ENCODE results near the gene PRSS57. TPM values are rescaled to one million over a fixed set of nuclear protein-coding genes. Genes with fewer than 3 reads are reported as not detected.

PRSS57 gene
- total RNA-seq, 1 donor: not detected

- Histone ChIP-seq H3K4me3 (ENCODE audit: insufficient read depth, low read length) (peak overlapping the region; percentile 55), H3K9me3 (ENCODE audit: low read depth, low read length) (no peaks in the 10 kb centered on the region), H4K20me1 (ENCODE audit: insufficient read depth, low read length) (peaks cover 3% of the 10 kb centered on the region), H3K27me3 (ENCODE audit: insufficient read depth, low read length) (no peaks in the 10 kb centered on the region), H3K4me2 (ENCODE audit: insufficient read depth, low read length) (peak overlapping the region; percentile 53), H3K4me1 (ENCODE audit: insufficient read depth, low read length) (peaks cover 4% of the 10 kb centered on the region), H3K36me3 (ENCODE audit: insufficient read depth, low read length) (no peaks in the 10 kb centered on the region), H3K27ac (ENCODE audit: low read depth, low read length) (no peak overlapping the region), H3K79me2 (ENCODE audit: insufficient read depth, low read length) (no peaks in the 10 kb centered on the region), H2AFZ (ENCODE audit: low read length) (no peak overlapping the region)
- TF ChIP-seq, protein P1, sequence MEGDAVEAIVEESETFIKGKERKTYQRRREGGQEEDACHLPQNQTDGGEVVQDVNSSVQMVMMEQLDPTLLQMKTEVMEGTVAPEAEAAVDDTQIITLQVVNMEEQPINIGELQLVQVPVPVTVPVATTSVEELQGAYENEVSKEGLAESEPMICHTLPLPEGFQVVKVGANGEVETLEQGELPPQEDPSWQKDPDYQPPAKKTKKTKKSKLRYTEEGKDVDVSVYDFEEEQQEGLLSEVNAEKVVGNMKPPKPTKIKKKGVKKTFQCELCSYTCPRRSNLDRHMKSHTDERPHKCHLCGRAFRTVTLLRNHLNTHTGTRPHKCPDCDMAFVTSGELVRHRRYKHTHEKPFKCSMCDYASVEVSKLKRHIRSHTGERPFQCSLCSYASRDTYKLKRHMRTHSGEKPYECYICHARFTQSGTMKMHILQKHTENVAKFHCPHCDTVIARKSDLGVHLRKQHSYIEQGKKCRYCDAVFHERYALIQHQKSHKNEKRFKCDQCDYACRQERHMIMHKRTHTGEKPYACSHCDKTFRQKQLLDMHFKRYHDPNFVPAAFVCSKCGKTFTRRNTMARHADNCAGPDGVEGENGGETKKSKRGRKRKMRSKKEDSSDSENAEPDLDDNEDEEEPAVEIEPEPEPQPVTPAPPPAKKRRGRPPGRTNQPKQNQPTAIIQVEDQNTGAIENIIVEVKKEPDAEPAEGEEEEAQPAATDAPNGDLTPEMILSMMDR (IDR thresholded peaks at IDR 0.05; ENCODE audit: extremely low read depth, low read depth, low read length): no peak
- no peak for DNase-seq (ENCODE audit: insufficient read length, low spot score, missing footprints)
Measured at GRCh38 chr19:640161-640558, 55.1 kb downstream of the PRSS57 start.

- DNase-seq (ENCODE audit: insufficient read length, low spot score, missing footprints): peak; percentile 100
- Histone ChIP-seq H3K27ac (ENCODE audit: low read depth, low read length) (no peak within 1 kb of the TSS), H3K4me3 (ENCODE audit: insufficient read depth, low read length) (peak within 1 kb of the TSS; percentile 67), H3K27me3 (ENCODE audit: insufficient read depth, low read length) (no peaks in the 10 kb centered on the region), H3K36me3 (ENCODE audit: insufficient read depth, low read length) (no peaks in the 10 kb centered on the region), H3K4me2 (ENCODE audit: insufficient read depth, low read length) (peak within 1 kb of the TSS; percentile 88), H3K4me1 (ENCODE audit: insufficient read depth, low read length) (peaks cover 4% of the 10 kb centered on the region), H3K79me2 (ENCODE audit: insufficient read depth, low read length) (no peaks in the 10 kb centered on the region), H4K20me1 (ENCODE audit: insufficient read depth, low read length) (peaks cover 3% of the 10 kb centered on the region), H2AFZ (ENCODE audit: low read length) (peak within 1 kb of the TSS; percentile 77), H3K9me3 (ENCODE audit: low read depth, low read length) (no peaks in the 10 kb centered on the region)
- TF ChIP-seq, protein P1 (IDR thresholded peaks at IDR 0.05; ENCODE audit: extremely low read depth, low read depth, low read length): no peak
Measured at GRCh38 chr19:639253-640160, 55.7 kb downstream of the PRSS57 start, which contains the start of gene FGF22. Gene FGF22, plus strand, starts transcription at chr19:639879. Its CDS starts 47 bp downstream, at chr19:639926.

- TF ChIP-seq, protein P1 (IDR thresholded peaks at IDR 0.05; ENCODE audit: extremely low read depth, low read depth, low read length): no peak
- no peak for DNase-seq (ENCODE audit: insufficient read length, low spot score, missing footprints)
- Histone ChIP-seq H3K9me3 (ENCODE audit: low read depth, low read length) (no peaks in the 10 kb centered on the region), H3K4me1 (ENCODE audit: insufficient read depth, low read length) (peaks cover 10% of the 10 kb centered on the region), H4K20me1 (ENCODE audit: insufficient read depth, low read length) (peaks cover 3% of the 10 kb centered on the region), H3K4me3 (ENCODE audit: insufficient read depth, low read length) (peak overlapping the region; percentile 67), H3K27me3 (ENCODE audit: insufficient read depth, low read length) (no peaks in the 10 kb centered on the region), H2AFZ (ENCODE audit: low read length) (no peak overlapping the region), H3K36me3 (ENCODE audit: insufficient read depth, low read length) (no peaks in the 10 kb centered on the region), H3K27ac (ENCODE audit: low read depth, low read length) (no peak overlapping the region), H3K4me2 (ENCODE audit: insufficient read depth, low read length) (peak overlapping the region; percentile 88), H3K79me2 (ENCODE audit: insufficient read depth, low read length) (peaks cover 5% of the 10 kb centered on the region)
Measured at GRCh38 chr19:638906-639252, 56.4 kb downstream of the PRSS57 start.

Other genes starting within 250 kb of the PRSS57 start
- gene SHC2, start 234.4 kb downstream of the PRSS57 start, total RNA-seq: 0.36 and 1.5 TPM in 2 replicates
- 0.59 and 0.72 TPM in 2 replicates for gene MADCAM1, start 199.0 kb downstream of the PRSS57 start, total RNA-seq
- gene TPGS1, start 188.0 kb downstream of the PRSS57 start, total RNA-seq: 38.3 and 47.8 TPM in 2 replicates
- gene CDC34, start 163.7 kb downstream of the PRSS57 start, total RNA-seq: 32.9 and 40.4 TPM in 2 replicates
- under 0.01 TPM in 1 of 2 replicates, not detected in the other for gene GZMM, start 151.4 kb downstream of the PRSS57 start, total RNA-seq
- gene BSG, start 122.9 kb downstream of the PRSS57 start, total RNA-seq: 273 and 291 TPM in 2 replicates
- gene HCN2, start 105.6 kb downstream of the PRSS57 start, total RNA-seq: 1.2 and 1.4 TPM in 2 replicates
- gene POLRMT, start 61.9 kb downstream of the PRSS57 start, total RNA-seq: 16.6 and 18.6 TPM in 2 replicates
- not detected in 2 replicates for gene FGF22, start 55.6 kb downstream of the PRSS57 start, total RNA-seq
- gene RNF126, start 32.2 kb downstream of the PRSS57 start, total RNA-seq: 29.8 and 38.7 TPM in 2 replicates
- 32.7 and 52.1 TPM in 2 replicates for gene FSTL3, start 19.1 kb downstream of the PRSS57 start, total RNA-seq
- 9.7 and 10.5 TPM in 2 replicates for gene PALM, start 13.5 kb upstream of the PRSS57 start, total RNA-seq
- 0.36 and 0.59 TPM in 2 replicates for gene MISP, start 55.7 kb upstream of the PRSS57 start, total RNA-seq
- gene PTBP1, start 102.0 kb upstream of the PRSS57 start, total RNA-seq: 106 and 124 TPM in 2 replicates
- gene PLPPR3, start 126.5 kb upstream of the PRSS57 start, total RNA-seq: 0.36 TPM in 1 of 2 replicates, not detected in the other
- not detected in 2 replicates for gene AZU1, start 132.4 kb upstream of the PRSS57 start, total RNA-seq
- not detected in 2 replicates for gene PRTN3, start 145.5 kb upstream of the PRSS57 start, total RNA-seq
- gene ELANE, start 156.9 kb upstream of the PRSS57 start, total RNA-seq: 0.36 and 0.59 TPM in 2 replicates
- 8.3 and 19.9 TPM in 2 replicates for gene CFD, start 164.2 kb upstream of the PRSS57 start, total RNA-seq
- gene MED16, start 197.7 kb upstream of the PRSS57 start, total RNA-seq: 20.6 and 25.0 TPM in 2 replicates
- gene RNU6-9, start 198.0 kb upstream of the PRSS57 start, total RNA-seq: not detected in 2 replicates
- gene R3HDM4, start 217.8 kb upstream of the PRSS57 start, total RNA-seq: 31.1 and 32.7 TPM in 2 replicates
- not detected in 2 replicates for gene KISS1R, start 221.9 kb upstream of the PRSS57 start, total RNA-seq
- 19.4 and 21.7 TPM in 2 replicates for gene ARID3A, start 230.6 kb upstream of the PRSS57 start, total RNA-seq